GM23338 (cell line): Measurements from ENCODE around the gene NAE1. TPM values are rescaled to one million over a fixed set of nuclear protein-coding genes. Genes with fewer than 3 reads are reported as not detected.
"Not testable (repeated sequence)": the region's sequence is repeated elsewhere in the genome, so short reads cannot be mapped to it uniquely, and the experiment has no call there.

Experiments
- ATAC-seq: fragments of 200-7000 bp; cut with Tn5 transposase; 3 replicates; pipeline ENCODE4 v1.9.1; 2020
- DNase-seq: peaks from one replicate; pipeline ENCODE4 v3.0.0-alpha.2; 2015; ENCODE audit warnings: low spot score
- H2AFZ ChIP-seq: fragments of 200-600 bp; sonication (generic); 2 replicates; pipeline ENCODE4 v1.8.0; 2016; ENCODE audit warnings: antibody characterized with exemption, mild to moderate bottlenecking, moderate library complexity
- H3F3A ChIP-seq: fragments of 200-600 bp; sonication (generic); replicated peaks from 2 replicates; pipeline ENCODE4 v1.8.0; 2017; ENCODE audit warnings: antibody characterized with exemption, mixed run types, low read depth
- H3K27ac ChIP-seq: fragments of 200-600 bp; sonication (generic); 2 replicates; pipeline ENCODE4 v1.6.1; 2016; ENCODE audit warnings: low read depth
- H3K27me3 ChIP-seq: fragments of 200-600 bp; sonication (generic); 2 replicates; pipeline ENCODE4 v1.8.0; 2016; ENCODE audit warnings: mild to moderate bottlenecking, mixed run types, moderate library complexity; ENCODE audit not compliant: insufficient read depth
- H3K36me3 ChIP-seq: fragments of 200-600 bp; sonication (generic); 2 replicates; pipeline ENCODE4 v1.8.0; 2016; ENCODE audit warnings: mild to moderate bottlenecking; ENCODE audit not compliant: insufficient read depth
- H3K4me1 ChIP-seq: fragments of 200-600 bp; sonication (generic); 2 replicates; pipeline ENCODE4 v1.8.0; 2016; ENCODE audit warnings: mild to moderate bottlenecking, moderate library complexity; ENCODE audit not compliant: insufficient read depth
- H3K4me2 ChIP-seq: fragments of 200-600 bp; sonication (generic); 2 replicates; pipeline ENCODE4 v1.7.1; 2017; ENCODE audit warnings: mixed run types
- H3K4me3 ChIP-seq: fragments of 200-600 bp; sonication (generic); 2 replicates; pipeline ENCODE4 v1.6.1; 2016; ENCODE audit warnings: mixed run types
- H3K79me2 ChIP-seq: fragments of 200-600 bp; sonication (generic); replicated peaks from 2 replicates; pipeline ENCODE4 v1.8.0; 2017; ENCODE audit warnings: mild to moderate bottlenecking; ENCODE audit not compliant: insufficient read depth
- H3K9me2 ChIP-seq: fragments of 200-600 bp; sonication (generic); 2 replicates; pipeline ENCODE4 v1.8.0; 2017; ENCODE audit not compliant: insufficient read depth
- H4K20me1 ChIP-seq: fragments of 200-600 bp; sonication (generic); replicated peaks from 2 replicates; pipeline ENCODE4 v1.8.0; 2017; ENCODE audit warnings: mild to moderate bottlenecking; ENCODE audit not compliant: insufficient read depth
- H3K27ac Mint-ChIP-seq: 2 replicates; pipeline ENCODE4 v1.8.0; 2020; ENCODE audit warnings: inconsistent platforms, mild to moderate bottlenecking, moderate library complexity, mixed read lengths
- H3K27me3 Mint-ChIP-seq: 3 replicates; pipeline ENCODE4 v1.8.0; 2022; ENCODE audit warnings: low read depth, mild to moderate bottlenecking, moderate library complexity, mixed read lengths, inconsistent platforms; ENCODE audit not compliant: insufficient read depth, poor library complexity
- H3K36me3 Mint-ChIP-seq: 3 replicates; pipeline ENCODE4 v1.8.0; 2021; ENCODE audit warnings: low read depth, mild to moderate bottlenecking, inconsistent platforms, moderate library complexity, mixed read lengths
- H3K4me1 Mint-ChIP-seq: 3 replicates; pipeline ENCODE4 v1.8.0; 2020; ENCODE audit warnings: mild to moderate bottlenecking, inconsistent platforms, mixed read lengths
- H3K4me3 Mint-ChIP-seq: 3 replicates; pipeline ENCODE4 v1.8.0; 2021; ENCODE audit warnings: moderate library complexity, mild to moderate bottlenecking, inconsistent platforms, mixed read lengths
- H3K9me3 Mint-ChIP-seq: 3 replicates; pipeline ENCODE4 v1.8.0; 2020; ENCODE audit warnings: moderate library complexity, mild to moderate bottlenecking, inconsistent platforms, mixed read lengths
- CREB1 ChIP-seq: fragments of 250-450 bp; sonication (Bioruptor Pico); IDR thresholded peaks from 2 replicates; pipeline ENCODE4 v1.5.0; 2020; ENCODE audit warnings: low read depth, mild to moderate bottlenecking, moderate library complexity
- EZH2 ChIP-seq: fragments of 200-600 bp; sonication (generic); IDR thresholded peaks from one replicate; pipeline ENCODE4 v1.8.0; 2017; ENCODE audit warnings: antibody characterized with exemption, mild to moderate bottlenecking, low read depth; ENCODE audit not compliant: unreplicated experiment
- JUNB ChIP-seq: IDR thresholded peaks from one replicate; pipeline ENCODE4 v1.6.1; 2016; ENCODE audit warnings: antibody characterized with exemption; ENCODE audit not compliant: unreplicated experiment
- NANOG ChIP-seq: IDR thresholded peaks from 2 replicates; pipeline ENCODE4 v1.6.1; 2016; ENCODE audit warnings: antibody characterized with exemption, borderline replicate concordance
- POLR2AphosphoS5 ChIP-seq: IDR thresholded peaks from 2 replicates; pipeline ENCODE4 v1.6.1; 2016; ENCODE audit warnings: antibody characterized with exemption, low read depth
- STAT1 ChIP-seq: IDR thresholded peaks from one replicate; pipeline ENCODE4 v1.6.1; 2016; ENCODE audit warnings: antibody characterized with exemption; ENCODE audit not compliant: unreplicated experiment
- ZNF114 ChIP-seq: fragments of 250-450 bp; sonication (Bioruptor Pico); IDR thresholded peaks from 2 replicates; pipeline ENCODE4 v1.5.0; 2020; ENCODE audit warnings: mild to moderate bottlenecking, moderate library complexity
- ZNF331 ChIP-seq: fragments of 250-450 bp; sonication (Bioruptor Pico); IDR thresholded peaks from 2 replicates; pipeline ENCODE4 v1.5.0; 2020; ENCODE audit warnings: low read depth, mild to moderate bottlenecking, moderate library complexity
- polyA plus RNA-seq: library from polyadenylated mRNA; unstranded; fragments of >200 nt; fragmentation: Nextera tagmentation; extraction: Ambion mirVana; gene quantifications from 2 replicates; pipeline ENCODE4 v1.2.1, GENCODE V29; 2016
- total RNA-seq: library from RNA; depleted of rRNA; stranded (reverse); fragments of >200 nt; shearing (Covaris generic); gene quantifications from 2 replicates; pipeline ENCODE4 v1.2.3, GENCODE V29; 2014
- TF ChIP-seq, protein P1 (sequence below): fragments of 250-450 bp; sonication (Bioruptor Pico); IDR thresholded peaks from 2 replicates; pipeline ENCODE4 v1.5.0; 2020; ENCODE audit warnings: mild to moderate bottlenecking, moderate library complexity
- TF ChIP-seq, protein P2 (sequence below): IDR thresholded peaks from one replicate; pipeline ENCODE4 v1.6.1; 2018; ENCODE audit warnings: antibody characterized with exemption; ENCODE audit not compliant: unreplicated experiment
- TF ChIP-seq, protein P3 (sequence below), 2 experiments: fragments of 200-600 bp in 1 of 2; sonication (generic) in 1 of 2; conservative IDR thresholded peaks; 2 replicates each; pipeline versions ENCODE4 v1.5.1 to v1.6.1; 2016 to 2017; ENCODE audit warnings: antibody characterized with exemption in 2 of 2, low read depth in 2 of 2, mild to moderate bottlenecking in 2 of 2, moderate library complexity in 1 of 2

The NAE1 gene
- total and polyA plus RNA-seq, 2 experiments from 2014 or later, result 139 to 209 TPM

DNA sequence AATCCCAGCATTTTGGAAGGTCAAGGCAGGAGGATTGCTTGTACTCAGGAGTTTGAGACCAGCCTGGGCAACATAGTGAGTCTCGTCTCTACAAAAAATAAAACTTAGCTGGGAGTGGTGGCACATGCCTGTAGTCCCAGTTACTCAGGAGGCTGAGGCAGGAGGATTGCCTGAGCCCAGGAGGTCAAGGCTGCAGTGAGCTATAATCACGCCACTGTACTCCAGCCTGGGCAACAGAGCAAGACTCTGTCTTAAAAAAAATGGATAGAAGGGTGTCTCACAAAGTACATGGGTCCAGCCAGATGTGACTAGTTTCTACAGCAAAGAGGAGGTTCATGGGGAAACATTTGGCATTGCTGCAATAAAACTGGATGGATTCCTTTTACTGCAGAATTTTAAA, 40.6 kb upstream of the NAE1 start:
- H3K4me2 ChIP-seq, ATAC-seq, H4K20me1 ChIP-seq, H3K4me3 ChIP-seq, H3K27me3 ChIP-seq, H3K27ac ChIP-seq, H3K27me3 Mint-ChIP-seq, H3K4me3 Mint-ChIP-seq, H3K9me3 Mint-ChIP-seq, H3K9me2 ChIP-seq, H3K36me3 ChIP-seq, H2AFZ ChIP-seq, H3K27ac Mint-ChIP-seq, H3K4me1 ChIP-seq, H3K36me3 Mint-ChIP-seq, DNase-seq, H3K79me2 ChIP-seq: not testable (repeated sequence)
- peaks cover 11% of the 10 kb centered on the region for H3K4me1 Mint-ChIP-seq
- H3F3A ChIP-seq, result peaks cover 10% of the 10 kb centered on the region; the same call in 1 of the 2 replicates

DNA sequence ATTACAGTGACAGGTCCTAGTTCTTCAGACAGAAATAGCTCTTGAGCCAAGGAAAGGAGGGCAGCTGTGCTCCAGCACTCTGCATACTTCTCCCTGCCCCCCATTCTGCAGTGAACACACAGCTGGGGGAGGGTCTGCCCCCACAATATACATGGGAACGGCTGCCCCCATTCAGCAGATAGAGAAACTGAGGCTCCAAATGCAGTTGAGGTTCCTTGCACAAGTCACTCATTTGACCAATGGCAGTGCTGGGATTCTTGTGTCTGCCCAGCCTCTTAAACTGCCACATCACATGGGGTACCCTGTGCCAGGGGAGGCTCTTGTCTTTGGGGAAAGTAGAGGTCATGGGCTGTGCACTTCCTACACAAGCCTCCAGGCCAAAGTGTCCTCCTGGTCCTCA, 38.6 kb upstream of the NAE1 start:
- Histone ChIP-seq H3K9me2 (no peaks in the 10 kb centered on the region), H3K4me3 (no peak overlapping the region), H3K4me1 (no peaks in the 10 kb centered on the region), H4K20me1 (no peaks in the 10 kb centered on the region), H3K36me3 (no peaks in the 10 kb centered on the region), H3K27me3 (no peaks in the 10 kb centered on the region), H3K4me2 (no peak overlapping the region), H3K27ac (no peak overlapping the region), H2AFZ (no peak overlapping the region), H3K79me2 (no peaks in the 10 kb centered on the region), H3F3A (peaks cover 9% of the 10 kb centered on the region; the same call in 1 of the 2 replicates)
- no peaks in the 10 kb centered on the region for H3K9me3 Mint-ChIP-seq
- H3K4me1 Mint-ChIP-seq, result peaks cover 10% of the 10 kb centered on the region
- ATAC-seq (no peak), DNase-seq (no peak)
- H3K27ac Mint-ChIP-seq, result no peak overlapping the region
- H3K4me3 Mint-ChIP-seq, result no peak overlapping the region
- H3K27me3 Mint-ChIP-seq, result peaks cover 9% of the 10 kb centered on the region
- H3K36me3 Mint-ChIP-seq, result no peaks in the 10 kb centered on the region
- TF ChIP-seq POLR2AphosphoS5, result no peak
- TF ChIP-seq STAT1, result no peak
- TF ChIP-seq EZH2, result no peak
- TF ChIP-seq NANOG, result no peak
- no peak for TF ChIP-seq ZNF114 (CRISPR knock-in tag)
- TF ChIP-seq ZNF331 (CRISPR knock-in tag), result no peak
- TF ChIP-seq, protein P1, sequence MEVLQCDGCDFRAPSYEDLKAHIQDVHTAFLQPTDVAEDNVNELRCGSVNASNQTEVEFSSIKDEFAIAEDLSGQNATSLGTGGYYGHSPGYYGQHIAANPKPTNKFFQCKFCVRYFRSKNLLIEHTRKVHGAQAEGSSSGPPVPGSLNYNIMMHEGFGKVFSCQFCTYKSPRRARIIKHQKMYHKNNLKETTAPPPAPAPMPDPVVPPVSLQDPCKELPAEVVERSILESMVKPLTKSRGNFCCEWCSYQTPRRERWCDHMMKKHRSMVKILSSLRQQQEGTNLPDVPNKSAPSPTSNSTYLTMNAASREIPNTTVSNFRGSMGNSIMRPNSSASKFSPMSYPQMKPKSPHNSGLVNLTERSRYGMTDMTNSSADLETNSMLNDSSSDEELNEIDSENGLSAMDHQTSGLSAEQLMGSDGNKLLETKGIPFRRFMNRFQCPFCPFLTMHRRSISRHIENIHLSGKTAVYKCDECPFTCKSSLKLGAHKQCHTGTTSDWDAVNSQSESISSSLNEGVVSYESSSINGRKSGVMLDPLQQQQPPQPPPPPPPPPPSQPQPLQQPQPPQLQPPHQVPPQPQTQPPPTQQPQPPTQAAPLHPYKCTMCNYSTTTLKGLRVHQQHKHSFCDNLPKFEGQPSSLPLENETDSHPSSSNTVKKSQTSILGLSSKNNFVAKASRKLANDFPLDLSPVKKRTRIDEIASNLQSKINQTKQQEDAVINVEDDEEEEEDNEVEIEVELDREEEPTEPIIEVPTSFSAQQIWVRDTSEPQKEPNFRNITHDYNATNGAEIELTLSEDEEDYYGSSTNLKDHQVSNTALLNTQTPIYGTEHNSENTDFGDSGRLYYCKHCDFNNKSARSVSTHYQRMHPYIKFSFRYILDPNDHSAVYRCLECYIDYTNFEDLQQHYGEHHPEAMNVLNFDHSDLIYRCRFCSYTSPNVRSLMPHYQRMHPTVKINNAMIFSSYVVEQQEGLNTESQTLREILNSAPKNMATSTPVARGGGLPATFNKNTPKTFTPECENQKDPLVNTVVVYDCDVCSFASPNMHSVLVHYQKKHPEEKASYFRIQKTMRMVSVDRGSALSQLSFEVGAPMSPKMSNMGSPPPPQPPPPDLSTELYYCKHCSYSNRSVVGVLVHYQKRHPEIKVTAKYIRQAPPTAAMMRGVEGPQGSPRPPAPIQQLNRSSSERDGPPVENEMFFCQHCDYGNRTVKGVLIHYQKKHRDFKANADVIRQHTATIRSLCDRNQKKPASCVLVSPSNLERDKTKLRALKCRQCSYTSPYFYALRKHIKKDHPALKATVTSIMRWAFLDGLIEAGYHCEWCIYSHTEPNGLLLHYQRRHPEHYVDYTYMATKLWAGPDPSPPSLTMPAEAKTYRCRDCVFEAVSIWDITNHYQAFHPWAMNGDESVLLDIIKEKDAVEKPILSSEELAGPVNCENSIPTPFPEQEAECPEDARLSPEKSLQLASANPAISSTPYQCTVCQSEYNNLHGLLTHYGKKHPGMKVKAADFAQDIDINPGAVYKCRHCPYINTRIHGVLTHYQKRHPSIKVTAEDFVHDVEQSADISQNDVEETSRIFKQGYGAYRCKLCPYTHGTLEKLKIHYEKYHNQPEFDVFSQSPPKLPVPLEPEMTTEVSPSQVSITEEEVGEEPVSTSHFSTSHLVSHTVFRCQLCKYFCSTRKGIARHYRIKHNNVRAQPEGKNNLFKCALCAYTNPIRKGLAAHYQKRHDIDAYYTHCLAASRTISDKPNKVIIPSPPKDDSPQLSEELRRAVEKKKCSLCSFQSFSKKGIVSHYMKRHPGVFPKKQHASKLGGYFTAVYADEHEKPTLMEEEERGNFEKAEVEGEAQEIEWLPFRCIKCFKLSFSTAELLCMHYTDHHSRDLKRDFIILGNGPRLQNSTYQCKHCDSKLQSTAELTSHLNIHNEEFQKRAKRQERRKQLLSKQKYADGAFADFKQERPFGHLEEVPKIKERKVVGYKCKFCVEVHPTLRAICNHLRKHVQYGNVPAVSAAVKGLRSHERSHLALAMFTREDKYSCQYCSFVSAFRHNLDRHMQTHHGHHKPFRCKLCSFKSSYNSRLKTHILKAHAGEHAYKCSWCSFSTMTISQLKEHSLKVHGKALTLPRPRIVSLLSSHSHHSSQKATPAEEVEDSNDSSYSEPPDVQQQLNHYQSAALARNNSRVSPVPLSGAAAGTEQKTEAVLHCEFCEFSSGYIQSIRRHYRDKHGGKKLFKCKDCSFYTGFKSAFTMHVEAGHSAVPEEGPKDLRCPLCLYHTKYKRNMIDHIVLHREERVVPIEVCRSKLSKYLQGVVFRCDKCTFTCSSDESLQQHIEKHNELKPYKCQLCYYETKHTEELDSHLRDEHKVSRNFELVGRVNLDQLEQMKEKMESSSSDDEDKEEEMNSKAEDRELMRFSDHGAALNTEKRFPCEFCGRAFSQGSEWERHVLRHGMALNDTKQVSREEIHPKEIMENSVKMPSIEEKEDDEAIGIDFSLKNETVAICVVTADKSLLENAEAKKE, result no peak
- TF ChIP-seq, protein P2, sequence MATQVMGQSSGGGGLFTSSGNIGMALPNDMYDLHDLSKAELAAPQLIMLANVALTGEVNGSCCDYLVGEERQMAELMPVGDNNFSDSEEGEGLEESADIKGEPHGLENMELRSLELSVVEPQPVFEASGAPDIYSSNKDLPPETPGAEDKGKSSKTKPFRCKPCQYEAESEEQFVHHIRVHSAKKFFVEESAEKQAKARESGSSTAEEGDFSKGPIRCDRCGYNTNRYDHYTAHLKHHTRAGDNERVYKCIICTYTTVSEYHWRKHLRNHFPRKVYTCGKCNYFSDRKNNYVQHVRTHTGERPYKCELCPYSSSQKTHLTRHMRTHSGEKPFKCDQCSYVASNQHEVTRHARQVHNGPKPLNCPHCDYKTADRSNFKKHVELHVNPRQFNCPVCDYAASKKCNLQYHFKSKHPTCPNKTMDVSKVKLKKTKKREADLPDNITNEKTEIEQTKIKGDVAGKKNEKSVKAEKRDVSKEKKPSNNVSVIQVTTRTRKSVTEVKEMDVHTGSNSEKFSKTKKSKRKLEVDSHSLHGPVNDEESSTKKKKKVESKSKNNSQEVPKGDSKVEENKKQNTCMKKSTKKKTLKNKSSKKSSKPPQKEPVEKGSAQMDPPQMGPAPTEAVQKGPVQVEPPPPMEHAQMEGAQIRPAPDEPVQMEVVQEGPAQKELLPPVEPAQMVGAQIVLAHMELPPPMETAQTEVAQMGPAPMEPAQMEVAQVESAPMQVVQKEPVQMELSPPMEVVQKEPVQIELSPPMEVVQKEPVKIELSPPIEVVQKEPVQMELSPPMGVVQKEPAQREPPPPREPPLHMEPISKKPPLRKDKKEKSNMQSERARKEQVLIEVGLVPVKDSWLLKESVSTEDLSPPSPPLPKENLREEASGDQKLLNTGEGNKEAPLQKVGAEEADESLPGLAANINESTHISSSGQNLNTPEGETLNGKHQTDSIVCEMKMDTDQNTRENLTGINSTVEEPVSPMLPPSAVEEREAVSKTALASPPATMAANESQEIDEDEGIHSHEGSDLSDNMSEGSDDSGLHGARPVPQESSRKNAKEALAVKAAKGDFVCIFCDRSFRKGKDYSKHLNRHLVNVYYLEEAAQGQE, result no peak
- TF ChIP-seq, protein P3, sequence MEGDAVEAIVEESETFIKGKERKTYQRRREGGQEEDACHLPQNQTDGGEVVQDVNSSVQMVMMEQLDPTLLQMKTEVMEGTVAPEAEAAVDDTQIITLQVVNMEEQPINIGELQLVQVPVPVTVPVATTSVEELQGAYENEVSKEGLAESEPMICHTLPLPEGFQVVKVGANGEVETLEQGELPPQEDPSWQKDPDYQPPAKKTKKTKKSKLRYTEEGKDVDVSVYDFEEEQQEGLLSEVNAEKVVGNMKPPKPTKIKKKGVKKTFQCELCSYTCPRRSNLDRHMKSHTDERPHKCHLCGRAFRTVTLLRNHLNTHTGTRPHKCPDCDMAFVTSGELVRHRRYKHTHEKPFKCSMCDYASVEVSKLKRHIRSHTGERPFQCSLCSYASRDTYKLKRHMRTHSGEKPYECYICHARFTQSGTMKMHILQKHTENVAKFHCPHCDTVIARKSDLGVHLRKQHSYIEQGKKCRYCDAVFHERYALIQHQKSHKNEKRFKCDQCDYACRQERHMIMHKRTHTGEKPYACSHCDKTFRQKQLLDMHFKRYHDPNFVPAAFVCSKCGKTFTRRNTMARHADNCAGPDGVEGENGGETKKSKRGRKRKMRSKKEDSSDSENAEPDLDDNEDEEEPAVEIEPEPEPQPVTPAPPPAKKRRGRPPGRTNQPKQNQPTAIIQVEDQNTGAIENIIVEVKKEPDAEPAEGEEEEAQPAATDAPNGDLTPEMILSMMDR (conservative IDR thresholded peaks at IDR 0.05; ENCODE audit: low read depth in 2 of 2), result no peak
- TF ChIP-seq JUNB, result no peak
- TF ChIP-seq CREB1 (CRISPR knock-in tag), result no peak
